ENCODE measurements around the gene ZNF521. TPM values are rescaled to one million over a fixed set of nuclear protein-coding genes. Genes with fewer than 3 reads are reported as not detected.

The ZNF521 gene
- total and polyA plus RNA-seq, 8 donors: 0.80 to 290 (median 11.1) TPM

GRCh38 chr18:25146512-25146910 is 205.5 kb downstream of the ZNF521 start:
- Histone ChIP-seq H3K9me3 (no peaks in the 10 kb centered on the region), H3K36me3 (no peaks in the 10 kb centered on the region), H3K4me3 (no peak overlapping the region), H3K4me1 (peaks cover 0 to 7% (median 0%) of the 10 kb centered on the region in 4 donors), H3K27ac (no peak overlapping the region), H3K27me3 (no peaks in the 10 kb centered on the region)
- 72 to 86% (median 85%) methylated on average over 2 of the region's 2 CpGs for WGBS, 5 donors
- intact Hi-C loops (cut with DNase I; ENCODE audit: low total_unique reads): no loop called here
- no peak for DNase-seq
- TF ChIP-seq POLR2A (IDR thresholded peaks at IDR 0.05): no peak

DNA sequence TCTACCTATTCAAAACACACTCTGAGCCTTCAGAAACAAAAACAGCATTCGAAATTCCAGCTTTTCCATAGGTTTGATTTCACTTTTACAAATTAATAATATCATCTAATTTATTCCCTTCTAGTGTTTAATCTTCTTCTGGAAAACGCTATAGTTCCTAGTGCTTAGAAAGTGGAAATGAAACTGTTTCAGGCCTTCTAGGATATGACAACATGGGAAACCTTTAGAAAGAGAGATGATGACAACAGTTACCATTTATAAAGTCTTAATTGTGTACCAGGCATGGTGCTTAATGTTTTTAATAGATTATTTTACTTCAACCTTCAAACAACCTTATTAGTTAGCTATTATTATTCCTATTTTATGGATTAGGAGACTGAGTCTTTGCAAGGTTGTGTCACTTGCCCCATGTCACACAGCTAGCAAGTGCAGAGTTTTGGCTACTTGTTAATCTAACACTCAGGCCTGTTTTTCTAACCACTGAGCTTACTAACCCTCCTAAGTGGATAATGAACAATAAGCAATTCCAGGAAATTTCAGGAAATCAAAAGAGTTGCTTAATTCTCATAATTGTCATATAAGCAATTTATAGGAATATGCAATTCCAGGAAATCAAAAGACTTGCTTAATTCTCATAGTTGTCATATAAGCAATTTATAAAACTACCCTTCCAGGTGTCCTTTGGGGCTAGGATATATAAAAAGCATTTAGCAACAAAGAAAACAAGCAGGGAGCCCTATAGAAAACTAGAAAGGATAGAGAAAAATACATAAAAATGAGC is 206.0 kb downstream of the ZNF521 start:
- H3K4me1 ChIP-seq: peaks cover 0 to 9% (median 0%) of the 10 kb centered on the region in 4 donors
- 66 to 73% (median 69%) methylated on average over 2 of the region's 2 CpGs for WGBS, 5 donors
- no peak overlapping the region for H3K27ac ChIP-seq
- no peak for DNase-seq
- no peaks in the 10 kb centered on the region for H3K36me3 ChIP-seq
- H3K9me3 ChIP-seq: no peaks in the 10 kb centered on the region
- H3K4me3 ChIP-seq: no peak overlapping the region
- H3K27me3 ChIP-seq: no peaks in the 10 kb centered on the region
- TF ChIP-seq CTCF (IDR thresholded peaks at IDR 0.05): no peak
- TF ChIP-seq EP300 (IDR thresholded peaks at IDR 0.05): no peak
- no peak for TF ChIP-seq POLR2A (IDR thresholded peaks at IDR 0.05)
- no peak for TF ChIP-seq POLR2AphosphoS5 (IDR thresholded peaks at IDR 0.05)
- intact Hi-C loops (cut with DNase I; ENCODE audit: low total_unique reads): no loop called here

GRCh38 chr18:25144820-25145219 is 207.1 kb downstream of the ZNF521 start:
- peak in 1 of 2 donors; percentile 61 for DNase-seq
- intact Hi-C loops (cut with DNase I; ENCODE audit: low total_unique reads): no loop called here
- peaks cover 0 to 9% (median 0%) of the 10 kb centered on the region in 4 donors for H3K4me1 ChIP-seq
- no peak for TF ChIP-seq CTCF (IDR thresholded peaks at IDR 0.05)
- 36 to 62% (median 44%) methylated on average over 2 of the region's 2 CpGs for WGBS, 5 donors
- H3K9me3 ChIP-seq: no peaks in the 10 kb centered on the region
- no peaks in the 10 kb centered on the region for H3K27me3 ChIP-seq
- H3K4me3 ChIP-seq: no peak overlapping the region
- H3K27ac ChIP-seq: no peak overlapping the region
- H3K36me3 ChIP-seq: no peaks in the 10 kb centered on the region

DNA sequence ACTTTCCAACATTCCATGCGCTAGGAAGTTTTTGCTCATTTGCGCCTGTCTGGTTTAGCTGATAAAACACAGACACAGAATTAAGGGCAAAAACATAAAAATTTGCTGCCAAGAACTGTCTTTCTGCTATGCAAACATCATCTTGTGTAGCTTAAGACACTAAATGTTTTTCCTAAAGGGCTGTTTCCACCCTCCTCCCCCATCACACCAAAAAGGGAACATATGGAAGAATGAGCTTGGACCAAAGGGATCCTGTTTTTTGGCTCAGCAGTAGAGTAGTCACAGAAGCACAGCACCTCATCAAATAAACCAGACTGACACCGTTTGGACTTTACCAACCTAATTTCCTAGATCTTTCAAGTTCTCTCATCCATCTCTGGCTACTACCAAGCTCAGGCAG is 210.1 kb downstream of the ZNF521 start:
- intact Hi-C loops (cut with DNase I; ENCODE audit: low total_unique reads): no loop called here
- Histone ChIP-seq H3K27ac (no peak overlapping the region), H3K36me3 (no peaks in the 10 kb centered on the region), H3K4me1 (peaks cover 0 to 9% (median 0%) of the 10 kb centered on the region in 4 donors), H3K4me3 (no peak overlapping the region), H3K9me3 (no peaks in the 10 kb centered on the region), H3K27me3 (no peaks in the 10 kb centered on the region)
- TF ChIP-seq POLR2A (IDR thresholded peaks at IDR 0.05) (no peak), CTCF (IDR thresholded peaks at IDR 0.05) (no peak), EP300 (IDR thresholded peaks at IDR 0.05) (no peak), POLR2AphosphoS5 (IDR thresholded peaks at IDR 0.05) (no peak)
- 70 to 75% (median 72%) methylated on average over 3 of the region's 3 CpGs for WGBS, 5 donors
- DNase-seq: peak in 1 of 2 donors; percentile 67

DNA sequence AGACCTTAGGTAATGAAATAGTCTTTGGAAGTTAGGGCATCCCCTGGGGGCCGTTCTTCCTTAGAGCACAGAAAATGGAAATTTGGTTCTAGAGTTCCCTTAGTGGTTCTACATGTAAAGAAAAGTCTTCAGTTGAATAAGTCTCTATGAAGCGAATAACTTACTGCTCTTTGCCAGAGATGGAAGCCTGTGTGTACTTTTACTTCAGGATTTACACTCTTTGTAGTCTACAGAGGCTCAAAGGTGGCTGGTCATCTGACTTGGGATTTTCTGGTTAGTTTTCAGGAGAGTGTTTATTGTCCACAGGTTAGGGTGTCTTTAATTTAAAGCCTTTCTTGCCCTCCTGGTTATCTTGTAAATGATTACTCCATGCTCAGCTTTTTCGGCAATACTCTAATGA is 210.6 kb downstream of the ZNF521 start:
- Histone ChIP-seq H3K27me3 (no peaks in the 10 kb centered on the region), H3K36me3 (no peaks in the 10 kb centered on the region), H3K27ac (no peak overlapping the region), H3K9me3 (no peaks in the 10 kb centered on the region), H3K4me3 (no peak overlapping the region), H3K4me1 (peaks cover 0 to 9% (median 0%) of the 10 kb centered on the region in 4 donors)
- WGBS, 5 donors: 53 to 80% (median 67%) methylated on average over 3 of the region's 3 CpGs
- TF ChIP-seq POLR2A (IDR thresholded peaks at IDR 0.05) (no peak), EP300 (IDR thresholded peaks at IDR 0.05) (no peak), POLR2AphosphoS5 (IDR thresholded peaks at IDR 0.05) (no peak), CTCF (IDR thresholded peaks at IDR 0.05) (no peak)
- peak in 1 of 2 donors; percentile 23 for DNase-seq
- intact Hi-C loops (cut with DNase I; ENCODE audit: low total_unique reads): no loop called here
